Measurements from ENCODE around the gene C2orf69.

C2orf69 gene

GRCh38 chr2:199956062-199956380, 44.9 kb downstream of the C2orf69 start:
- no peak for TF ChIP-seq JUND (IDR thresholded peaks at IDR 0.05; ENCODE audit: low read depth)
- peak in 1 of 2 experiments; percentile 20 for DNase-seq (ENCODE audit: low read depth in 1 of 2, low spot score in 1 of 2)
- in situ Hi-C loops (cut with HindIII; ENCODE audit: low pct_unique_long_range_greater_than_20kb, low sequenced_read_pairs): no loop called here

- DNase-seq (ENCODE audit: low read depth in 1 of 2, low spot score in 1 of 2): no peak
- TF ChIP-seq JUND (IDR thresholded peaks at IDR 0.05; ENCODE audit: low read depth): no peak
- in situ Hi-C loops (cut with HindIII; ENCODE audit: low pct_unique_long_range_greater_than_20kb, low sequenced_read_pairs): no loop called here
Measured at GRCh38 chr2:199958014-199958413, 46.9 kb downstream of the C2orf69 start.

DNA sequence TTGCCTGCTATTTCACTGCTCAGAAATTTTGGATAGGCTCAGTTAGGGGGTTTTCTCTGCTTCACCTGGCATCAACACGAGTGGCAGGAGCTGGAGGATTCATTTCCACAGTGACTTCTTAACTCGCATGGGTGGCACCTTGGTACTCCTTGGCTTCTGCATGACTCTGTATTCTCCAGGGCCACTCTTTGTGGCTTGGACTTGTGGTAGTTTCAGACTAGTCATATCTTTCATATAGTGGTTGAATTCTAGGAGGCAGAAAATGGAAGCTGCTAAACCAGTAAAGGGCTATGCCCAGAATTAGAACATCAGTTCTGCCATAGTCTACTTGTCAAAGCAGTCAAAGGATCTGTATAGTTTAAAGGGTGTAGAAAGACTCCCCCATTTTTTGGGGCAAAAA, 51.1 kb downstream of the C2orf69 start:
- in situ Hi-C loops (cut with HindIII; ENCODE audit: low pct_unique_long_range_greater_than_20kb, low sequenced_read_pairs): no loop called here
- no peak for DNase-seq (ENCODE audit: low read depth in 1 of 2, low spot score in 1 of 2)
- TF ChIP-seq JUND (IDR thresholded peaks at IDR 0.05; ENCODE audit: low read depth): no peak

DNA sequence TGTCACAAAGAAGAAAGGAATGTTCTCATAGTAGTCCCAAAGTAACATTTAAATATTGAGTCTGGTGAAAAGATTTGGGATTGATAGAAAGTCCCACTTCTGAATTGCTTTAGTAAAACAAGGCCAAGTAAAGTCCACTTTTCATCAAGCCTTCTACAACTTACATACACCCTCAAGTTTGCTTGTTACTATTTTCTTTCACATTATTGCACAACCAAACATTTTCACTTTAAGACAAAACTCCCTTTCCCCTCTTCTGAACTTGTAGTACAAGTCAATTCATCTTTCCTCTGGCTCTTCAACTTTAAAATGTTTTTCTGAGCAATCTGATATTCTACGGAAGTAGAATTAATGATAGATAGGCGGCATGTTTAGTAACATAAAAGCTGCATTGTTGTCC, 55.3 kb downstream of the C2orf69 start:
- no peak for DNase-seq (ENCODE audit: low read depth in 1 of 2, low spot score in 1 of 2)
- in situ Hi-C loops (cut with HindIII; ENCODE audit: low pct_unique_long_range_greater_than_20kb, low sequenced_read_pairs): no loop called here
- no peak for TF ChIP-seq JUND (IDR thresholded peaks at IDR 0.05; ENCODE audit: low read depth)

GRCh38 chr2:199966976-199967375, 55.9 kb downstream of the C2orf69 start:
- in situ Hi-C loops (cut with HindIII; ENCODE audit: low pct_unique_long_range_greater_than_20kb, low sequenced_read_pairs): no loop called here
- DNase-seq (ENCODE audit: low read depth in 1 of 2, low spot score in 1 of 2): no peak
- TF ChIP-seq JUND (IDR thresholded peaks at IDR 0.05; ENCODE audit: low read depth): no peak

DNA sequence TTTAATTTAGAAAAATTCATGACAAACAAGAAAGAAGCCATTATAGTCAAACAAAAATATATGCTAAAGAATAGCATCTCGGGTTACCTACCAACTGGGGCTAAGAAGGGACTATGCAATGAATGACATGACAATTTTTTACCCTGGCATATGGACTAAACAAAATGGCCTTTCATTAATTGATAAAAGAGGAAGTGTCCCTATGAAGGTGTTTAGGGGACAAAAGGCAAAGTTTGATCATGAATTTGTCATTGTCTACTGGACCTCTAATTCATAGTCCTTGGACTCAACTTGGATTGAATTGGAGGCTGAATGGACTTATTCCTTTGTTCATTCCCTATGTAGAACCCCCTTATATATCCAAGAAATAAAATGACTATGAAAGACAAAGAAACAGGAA, 57.0 kb downstream of the C2orf69 start:
- DNase-seq (ENCODE audit: low read depth in 1 of 2, low spot score in 1 of 2): no peak
- TF ChIP-seq JUND (IDR thresholded peaks at IDR 0.05; ENCODE audit: low read depth): no peak
- in situ Hi-C loops (cut with HindIII; ENCODE audit: low pct_unique_long_range_greater_than_20kb, low sequenced_read_pairs): no loop called here

GRCh38 chr2:199972088-199972626, 61.1 kb downstream of the C2orf69 start:
- no peak for DNase-seq (ENCODE audit: low read depth in 1 of 2, low spot score in 1 of 2)
- in situ Hi-C loops (cut with HindIII; ENCODE audit: low pct_unique_long_range_greater_than_20kb, low sequenced_read_pairs): no loop called here
- no peak for TF ChIP-seq JUND (IDR thresholded peaks at IDR 0.05; ENCODE audit: low read depth)

DNA sequence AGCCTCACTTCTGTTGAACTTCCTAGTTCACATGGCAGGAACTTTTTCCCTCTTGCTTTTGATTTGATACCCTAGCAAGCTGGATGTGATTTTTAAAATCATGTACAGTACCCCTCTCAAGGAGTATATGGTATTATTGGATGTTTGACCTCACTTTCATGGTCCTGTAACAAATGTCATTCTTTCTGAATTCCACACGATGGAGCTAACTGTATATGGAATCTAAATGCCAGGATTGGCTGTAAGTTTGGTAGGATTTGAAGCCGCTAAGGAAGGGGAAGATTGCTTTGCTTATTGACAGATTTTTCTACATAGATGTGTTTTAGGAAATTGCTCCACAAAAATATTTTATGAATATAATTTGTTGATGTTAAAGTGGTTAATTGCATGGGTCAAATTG, 62.6 kb downstream of the C2orf69 start:
- DNase-seq (ENCODE audit: low read depth in 1 of 2, low spot score in 1 of 2): peak in 1 of 2 experiments; percentile 48
- TF ChIP-seq JUND (IDR thresholded peaks at IDR 0.05; ENCODE audit: low read depth): no peak
- in situ Hi-C loops (cut with HindIII; ENCODE audit: low pct_unique_long_range_greater_than_20kb, low sequenced_read_pairs): no loop called here

DNA sequence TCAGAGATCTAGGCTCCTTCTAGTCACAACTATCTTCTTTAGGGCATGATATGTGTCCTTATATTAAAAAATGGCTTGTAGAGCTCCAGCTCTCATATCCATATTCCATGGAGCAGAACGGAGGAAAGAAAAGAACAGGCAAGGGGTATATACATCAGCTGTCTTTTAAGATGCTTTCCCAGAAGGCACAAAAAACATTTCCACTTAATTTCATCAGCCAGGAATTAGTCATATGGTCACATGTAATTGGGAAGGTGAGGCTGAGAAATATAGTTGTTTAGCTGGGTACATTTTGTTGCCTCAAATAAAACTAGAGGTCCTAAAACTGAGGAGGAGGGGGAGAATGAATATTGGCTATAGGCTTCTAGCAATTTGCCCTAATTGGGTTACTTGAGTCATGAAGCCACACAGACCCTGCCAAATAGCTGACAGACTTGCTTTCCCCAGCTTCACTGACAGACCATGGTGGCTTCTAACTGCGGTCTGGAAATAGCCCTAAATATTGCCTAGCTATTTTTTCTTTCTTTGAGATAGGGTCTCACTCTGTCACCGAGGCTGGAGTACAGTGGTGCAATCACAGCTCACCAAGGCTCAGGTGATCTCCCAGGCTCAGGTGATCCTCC, 64.3 kb downstream of the C2orf69 start:
- TF ChIP-seq JUND (IDR thresholded peaks at IDR 0.05; ENCODE audit: low read depth): no peak
- DNase-seq (ENCODE audit: low read depth in 1 of 2, low spot score in 1 of 2): no peak
- in situ Hi-C loops (cut with HindIII; ENCODE audit: low pct_unique_long_range_greater_than_20kb, low sequenced_read_pairs): no loop called here
